Measurements from ENCODE around the gene NBPF8.
A peak's percentile ranks its signal among the peaks of the same experiment; 100 is the strongest.
"Not testable (repeated sequence)": the region's sequence is repeated elsewhere in the genome, so short reads cannot be mapped to it uniquely, and the experiment has no call there.

NBPF8 gene

GRCh38 chr1:120414911-120415480 lies at the start of gene NBPF8:
Gene NBPF8 (plus strand): TSS chr1:120415035. CDS start chr1:120436523, 21,488 bp downstream.
- peak; percentile 57 to 66 for DNase-seq (ENCODE audit: low read depth in 2 of 2)

- DNase-seq (ENCODE audit: low read depth in 2 of 2), result not testable (repeated sequence)
These were observed 47.1 kb upstream of the NBPF8 start for GRCh38 chr1:120367709-120368108.

GRCh38 chr1:120386651-120387050 lies 28.2 kb upstream of the NBPF8 start:
- not testable (repeated sequence) for DNase-seq (ENCODE audit: low read depth in 2 of 2)

GRCh38 chr1:120388597-120389126 lies 26.2 kb upstream of the NBPF8 start:
- DNase-seq (ENCODE audit: low read depth in 2 of 2), result not testable (repeated sequence)

GRCh38 chr1:120391365-120391764 lies 23.5 kb upstream of the NBPF8 start:
- DNase-seq (ENCODE audit: low read depth in 2 of 2), result not testable (repeated sequence)

- not testable (repeated sequence) for DNase-seq (ENCODE audit: low read depth in 2 of 2)
These were observed 21.3 kb upstream of the NBPF8 start for GRCh38 chr1:120393316-120394232.

- not testable (repeated sequence) for DNase-seq (ENCODE audit: low read depth in 2 of 2)
These were observed 9.5 kb upstream of the NBPF8 start for GRCh38 chr1:120405348-120405747.

GRCh38 chr1:120414451-120414850 lies 384 bp upstream of the NBPF8 start:
- not testable (repeated sequence) for DNase-seq (ENCODE audit: low read depth in 2 of 2)

- peak; percentile 16 to 23 for DNase-seq (ENCODE audit: low read depth in 2 of 2)
These were observed 692 bp downstream of the NBPF8 start for GRCh38 chr1:120415492-120415961.

- DNase-seq (ENCODE audit: low read depth in 2 of 2), result not testable (repeated sequence)
These were observed 10.2 kb downstream of the NBPF8 start for GRCh38 chr1:120425063-120425462.

- not testable (repeated sequence) for DNase-seq (ENCODE audit: low read depth in 2 of 2)
These were observed 16.8 kb downstream of the NBPF8 start for GRCh38 chr1:120431626-120432025.

GRCh38 chr1:120433831-120434230 lies 19.0 kb downstream of the NBPF8 start:
- not testable (repeated sequence) for DNase-seq (ENCODE audit: low read depth in 2 of 2)

- not testable (repeated sequence) for DNase-seq (ENCODE audit: low read depth in 2 of 2)
These were observed 34.3 kb downstream of the NBPF8 start for GRCh38 chr1:120449124-120449523.

All from stimulated activated CD4-positive, alpha-beta T cell treated with anti-CD3 and anti-CD28 coated beads, Interleukin-12 subunit alpha, Interleukin-12 subunit beta, amount 100 ng/mL, for 24 hours (primary cell).